Measurements from ENCODE around the gene DNASE1L1. TPM values are rescaled to one million over a fixed set of nuclear protein-coding genes. Genes with fewer than 3 reads are reported as not detected.

Gene DNASE1L1
- total RNA-seq, 1 experiment from 2014 or later: 8.3 TPM

- no peak overlapping the region for H3K4me3 ChIP-seq (ENCODE audit: low read depth, low read length, poor library complexity, severe bottlenecking)
- intact Hi-C loops (cut with micrococcal nuclease; ENCODE audit: unreplicated experiment): no loop called here
- H3K36me3 ChIP-seq (ENCODE audit: insufficient read depth, low read length, poor library complexity, severe bottlenecking): peaks cover 67% of the 10 kb centered on the region
- TF ChIP-seq EZH2 (IDR thresholded peaks at IDR 0.05; ENCODE audit: borderline replicate concordance, low read depth, low read length, poor library complexity, severe bottlenecking) (no peak), CTCF (conservative IDR thresholded peaks at IDR 0.05; ENCODE audit: low read depth, low read length) (no peak)
- POLR2A ChIA-PET (ENCODE audit: low non-redundant PET): no interaction called here
- no peak overlapping the region for H3K27ac ChIP-seq (ENCODE audit: low read depth, low read length, poor library complexity, severe bottlenecking)
- no peaks in the 10 kb centered on the region for H3K27me3 ChIP-seq (replicated peaks; ENCODE audit: insufficient read depth, low read depth, low read length, poor library complexity)
- BruUV-seq (replicated peaks): no TSS peak
- H3K4me1 ChIP-seq (ENCODE audit: insufficient read depth, low read length, poor library complexity, severe bottlenecking): no peaks in the 10 kb centered on the region
- no peak for DNase-seq (ENCODE audit: low spot score)
- CTCF ChIA-PET: no interaction called here
- H3K9me3 ChIP-seq (ENCODE audit: low read depth, low read length, poor library complexity, severe bottlenecking): no peaks in the 10 kb centered on the region
Measured at GRCh38 chrX:154352012-154352401, 57.0 kb downstream of the DNASE1L1 start.

Small RNAs within 50 kb of the gene (microRNA-seq; reads per million reads assigned to microRNA genes)
- gene MIR6858: 4.0 reads per million, percentile 11 among the genes with 10 or more reads in this experiment

Other genes with a start within 250 kb of the DNASE1L1 start
- gene OPN1MW, start 226.7 kb downstream of the DNASE1L1 start, total RNA-seq (2021): not detected in 2 replicates
- gene OPN1MW2, start 189.5 kb downstream of the DNASE1L1 start, total RNA-seq (2021): not detected in 2 replicates
- gene OPN1MW3, start 151.7 kb downstream of the DNASE1L1 start, total RNA-seq (2021): not detected in 2 replicates
- gene TEX28, start 114.1 kb downstream of the DNASE1L1 start, total RNA-seq (2021): not detected in 2 replicates
- gene TKTL1, start 113.5 kb downstream of the DNASE1L1 start, total RNA-seq (2021): not detected in 2 replicates
- gene FLNA, start 34.6 kb downstream of the DNASE1L1 start, total RNA-seq (2021): 1,123 and 1,210 TPM in 2 replicates
- gene EMD, start 30.0 kb downstream of the DNASE1L1 start, total RNA-seq (2021): 79.6 and 84.7 TPM in 2 replicates
- 2,429 and 2,445 TPM in 2 replicates for gene RPL10, start 10.9 kb downstream of the DNASE1L1 start, total RNA-seq (2021)
- gene TAFAZZIN, start 2.3 kb upstream of the DNASE1L1 start, total RNA-seq (2021): 41.8 and 55.8 TPM in 2 replicates
- gene ATP6AP1, start 19.4 kb upstream of the DNASE1L1 start, total RNA-seq (2021): 77.1 and 77.5 TPM in 2 replicates
- gene GDI1, start 27.9 kb upstream of the DNASE1L1 start, total RNA-seq (2021): 137 and 139 TPM in 2 replicates
- 78.0 and 83.7 TPM in 2 replicates for gene FAM50A, start 34.9 kb upstream of the DNASE1L1 start, total RNA-seq (2021)
- gene PLXNA3, start 49.0 kb upstream of the DNASE1L1 start, total RNA-seq (2021): 49.8 and 54.6 TPM in 2 replicates
- gene LAGE3, start 70.0 kb upstream of the DNASE1L1 start, total RNA-seq (2021): 30.4 and 34.6 TPM in 2 replicates
- gene UBL4A, start 77.4 kb upstream of the DNASE1L1 start, total RNA-seq (2021): 30.4 and 31.4 TPM in 2 replicates
- 8.1 and 9.7 TPM in 2 replicates for gene SLC10A3, start 81.4 kb upstream of the DNASE1L1 start, total RNA-seq (2021)
- gene FAM3A, start 107.0 kb upstream of the DNASE1L1 start, total RNA-seq (2021): 35.8 and 38.5 TPM in 2 replicates
- gene G6PD, start 137.6 kb upstream of the DNASE1L1 start, total RNA-seq (2021): 190 and 203 TPM in 2 replicates
- gene IKBKG, start 138.4 kb upstream of the DNASE1L1 start, total RNA-seq (2021): 28.0 and 30.4 TPM in 2 replicates
- not detected in 2 replicates for gene CTAG1A, start 175.9 kb upstream of the DNASE1L1 start, total RNA-seq (2021)
- not detected in 2 replicates for gene CTAG1B, start 210.0 kb upstream of the DNASE1L1 start, total RNA-seq (2021)
- gene CTAG2, start 244.3 kb upstream of the DNASE1L1 start, total RNA-seq (2021): not detected in 2 replicates

Measured in A673 (cell line).